Endothelial cell of umbilical vein (primary cell): Measurements from ENCODE around the gene RBM47.

Experiments used
- EZH2 ChIP-seq: IDR thresholded peaks from 2 replicates; pipeline ENCODE4 v1.6.1; 2012; ENCODE audit warnings: borderline replicate concordance, low read depth, mild to moderate bottlenecking, moderate library complexity, low read length, inconsistent platforms; ENCODE audit not compliant: severe bottlenecking
- POLR2AphosphoS5 ChIP-seq: IDR thresholded peaks from 2 replicates; pipeline ENCODE4 v1.6.1; 2012; ENCODE audit warnings: low read depth, mild to moderate bottlenecking, control low read depth, low read length, moderate library complexity; ENCODE audit not compliant: insufficient read depth
- TF ChIP-seq, protein P1 (sequence below), 2 donors: IDR thresholded peaks; 1 replicate in 1 of 2; 2 replicates in 1 of 2; pipeline ENCODE4 v1.5.1; 2011; ENCODE audit warnings: low read length in 2 of 2, mild to moderate bottlenecking in 2 of 2, moderate library complexity in 2 of 2, control low read depth in 1 of 2, inconsistent platforms in 1 of 2, low read depth in 1 of 2; ENCODE audit not compliant: insufficient read depth in 1 of 2; ENCODE audit errors: extremely low read depth in 1 of 2

DNA sequence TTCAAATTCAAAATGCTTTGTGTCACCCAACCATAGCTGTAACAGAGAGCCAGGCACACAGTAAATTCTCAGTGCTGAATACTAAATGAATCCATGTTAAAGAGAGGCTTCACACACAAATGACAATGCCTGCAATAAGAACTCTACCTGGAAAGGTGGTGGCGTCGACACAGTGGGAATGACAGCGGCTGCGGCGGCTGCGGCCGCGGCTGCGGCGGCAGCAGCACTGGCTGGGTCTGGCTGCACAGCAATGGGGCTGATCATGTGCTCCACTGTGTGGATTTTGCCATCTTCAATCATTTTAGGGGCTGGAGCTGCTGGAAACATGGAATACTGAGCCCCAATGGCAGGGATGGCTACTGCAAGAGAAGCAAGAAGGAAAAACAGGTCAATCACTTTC, 197.2 kb downstream of the RBM47 start:
- TF ChIP-seq, protein P1, sequence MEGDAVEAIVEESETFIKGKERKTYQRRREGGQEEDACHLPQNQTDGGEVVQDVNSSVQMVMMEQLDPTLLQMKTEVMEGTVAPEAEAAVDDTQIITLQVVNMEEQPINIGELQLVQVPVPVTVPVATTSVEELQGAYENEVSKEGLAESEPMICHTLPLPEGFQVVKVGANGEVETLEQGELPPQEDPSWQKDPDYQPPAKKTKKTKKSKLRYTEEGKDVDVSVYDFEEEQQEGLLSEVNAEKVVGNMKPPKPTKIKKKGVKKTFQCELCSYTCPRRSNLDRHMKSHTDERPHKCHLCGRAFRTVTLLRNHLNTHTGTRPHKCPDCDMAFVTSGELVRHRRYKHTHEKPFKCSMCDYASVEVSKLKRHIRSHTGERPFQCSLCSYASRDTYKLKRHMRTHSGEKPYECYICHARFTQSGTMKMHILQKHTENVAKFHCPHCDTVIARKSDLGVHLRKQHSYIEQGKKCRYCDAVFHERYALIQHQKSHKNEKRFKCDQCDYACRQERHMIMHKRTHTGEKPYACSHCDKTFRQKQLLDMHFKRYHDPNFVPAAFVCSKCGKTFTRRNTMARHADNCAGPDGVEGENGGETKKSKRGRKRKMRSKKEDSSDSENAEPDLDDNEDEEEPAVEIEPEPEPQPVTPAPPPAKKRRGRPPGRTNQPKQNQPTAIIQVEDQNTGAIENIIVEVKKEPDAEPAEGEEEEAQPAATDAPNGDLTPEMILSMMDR (IDR thresholded peaks at IDR 0.05; ENCODE audit: extremely low read depth in 1 of 2, insufficient read depth in 1 of 2, low read depth in 1 of 2, low read length in 2 of 2): no peak
- TF ChIP-seq EZH2 (no peak), POLR2AphosphoS5 (no peak)
